MCF 10A (cell line): ENCODE results near the gene PTPRN2. TPM values are rescaled to one million over a fixed set of nuclear protein-coding genes. Genes with fewer than 3 reads are reported as not detected.

Experiments used
- BruUV-seq: library from RNA; stranded (reverse); fragments of 400-500 nt; replicated peaks from 2 replicates; lab custom pipeline; 2021; lab: Mats Ljungman, UMichigan
- CTCF ChIA-PET: fragments of 300-600 bp; sonication (Branson Sonifier 250); formaldehyde crosslinking; extraction: SDS; loops from one replicate; lab custom pipeline; 2021; ENCODE audit warnings: antibody characterized with exemption, inconsistent platforms; lab: Yijun Ruan, JAX
- POLR2A ChIA-PET: fragments of 300-600, 350-650 bp; sonication (Branson Sonifier 250); formaldehyde crosslinking; extraction: SDS; loops from one replicate; lab custom pipeline; 2020; ENCODE audit warnings: antibody characterized with exemption, inconsistent platforms; lab: Yijun Ruan, JAX
- DNase-seq: peaks from one replicate; pipeline ENCODE4 v3.0.0-alpha.2; 2018; ENCODE audit not compliant: unreplicated experiment
- H3K27ac Mint-ChIP-seq: one replicate; pipeline ENCODE4 v1.8.0; 2022; ENCODE audit warnings: mild to moderate bottlenecking, low read depth, mixed read lengths; ENCODE audit not compliant: unreplicated experiment
- H3K27me3 Mint-ChIP-seq: one replicate; pipeline ENCODE4 v1.8.0; 2022; ENCODE audit warnings: mixed read lengths; ENCODE audit not compliant: insufficient read depth, unreplicated experiment
- H3K36me3 Mint-ChIP-seq: one replicate; pipeline ENCODE4 v1.8.0; 2022; ENCODE audit warnings: mild to moderate bottlenecking, moderate library complexity, mixed read lengths; ENCODE audit not compliant: insufficient read depth, unreplicated experiment
- H3K4me1 Mint-ChIP-seq: one replicate; pipeline ENCODE4 v1.8.0; 2022; ENCODE audit warnings: mixed read lengths; ENCODE audit not compliant: insufficient read depth, unreplicated experiment
- H3K4me3 Mint-ChIP-seq: one replicate; pipeline ENCODE4 v1.8.0; 2022; ENCODE audit warnings: mild to moderate bottlenecking, moderate library complexity, mixed read lengths; ENCODE audit not compliant: unreplicated experiment
- H3K9me3 Mint-ChIP-seq: one replicate; pipeline ENCODE4 v1.8.0; 2022; ENCODE audit warnings: mixed read lengths; ENCODE audit not compliant: unreplicated experiment
- CTCF ChIP-seq: fragments of 200-600 bp; IDR thresholded peaks from one replicate; pipeline ENCODE4 v1.8.0; 2022; ENCODE audit warnings: antibody characterized with exemption, mild to moderate bottlenecking; ENCODE audit not compliant: unreplicated experiment
- intact Hi-C: fragments of 100-400 bp; cut with micrococcal nuclease; formaldehyde crosslinking; loops from 2 replicates; pipeline ENCODE4 v1.14.1; 2022
- total RNA-seq: library from RNA; stranded (reverse); gene quantifications from 2 replicates; pipeline ENCODE4 v1.2.3, GENCODE V29; 2022

Gene PTPRN2
- total RNA-seq, 1 experiment from 2014 or later = 4.5 TPM

GRCh38 chr7:158505683-158506082 is 81.9 kb downstream of the PTPRN2 start:
- no peak for DNase-seq
- no TSS peak for BruUV-seq
- CTCF ChIA-PET = no interaction called here
- Mint-ChIP-seq H3K4me1 (peaks cover 14% of the 10 kb centered on the region), H3K27me3 (peaks cover 10% of the 10 kb centered on the region), H3K27ac (no peak overlapping the region), H3K4me3 (no peak overlapping the region), H3K36me3 (no peaks in the 10 kb centered on the region), H3K9me3 (peaks cover 6% of the 10 kb centered on the region)
- intact Hi-C loops = no loop called here
- POLR2A ChIA-PET = no interaction called here
- no peak for TF ChIP-seq CTCF

GRCh38 chr7:158502068-158502750 is 85.4 kb downstream of the PTPRN2 start:
- BruUV-seq = no TSS peak
- intact Hi-C loops = no loop called here
- Mint-ChIP-seq H3K4me3 (no peak overlapping the region), H3K27me3 (peaks cover 10% of the 10 kb centered on the region), H3K4me1 (no peaks in the 10 kb centered on the region), H3K27ac (no peak overlapping the region), H3K9me3 (peaks cover 6% of the 10 kb centered on the region), H3K36me3 (no peaks in the 10 kb centered on the region)
- POLR2A ChIA-PET = no interaction called here
- TF ChIP-seq CTCF = no peak
- CTCF ChIA-PET = no interaction called here
- DNase-seq = no peak

- DNase-seq = no peak
- peaks cover 6% of the 10 kb centered on the region for H3K9me3 Mint-ChIP-seq
- TF ChIP-seq CTCF = no peak
- peaks cover 10% of the 10 kb centered on the region for H3K27me3 Mint-ChIP-seq
- no TSS peak for BruUV-seq
- H3K4me1 Mint-ChIP-seq = no peaks in the 10 kb centered on the region
- no peak overlapping the region for H3K27ac Mint-ChIP-seq
- intact Hi-C loops = no loop called here
- H3K4me3 Mint-ChIP-seq = no peak overlapping the region
- CTCF ChIA-PET = no interaction called here
- POLR2A ChIA-PET = no interaction called here
- H3K36me3 Mint-ChIP-seq = no peaks in the 10 kb centered on the region
Measured at GRCh38 chr7:158501393-158502067, 86.1 kb downstream of the PTPRN2 start.

- Mint-ChIP-seq H3K27ac (no peak overlapping the region), H3K36me3 (no peaks in the 10 kb centered on the region), H3K27me3 (peaks cover 10% of the 10 kb centered on the region), H3K4me3 (no peak overlapping the region), H3K4me1 (no peaks in the 10 kb centered on the region), H3K9me3 (peaks cover 6% of the 10 kb centered on the region)
- DNase-seq = no peak
- BruUV-seq = no TSS peak
- CTCF ChIA-PET = no interaction called here
- intact Hi-C loops = no loop called here
- POLR2A ChIA-PET = no interaction called here
- TF ChIP-seq CTCF = no peak
Measured at GRCh38 chr7:158500651-158501052, 87.0 kb downstream of the PTPRN2 start.
